ENCODE data around the gene SIGLEC7. TPM values are rescaled to one million over a fixed set of nuclear protein-coding genes. Genes with fewer than 3 reads are reported as not detected.

The SIGLEC7 gene
- total RNA-seq, 1 donor from 2014 or later, result not detected

DNA sequence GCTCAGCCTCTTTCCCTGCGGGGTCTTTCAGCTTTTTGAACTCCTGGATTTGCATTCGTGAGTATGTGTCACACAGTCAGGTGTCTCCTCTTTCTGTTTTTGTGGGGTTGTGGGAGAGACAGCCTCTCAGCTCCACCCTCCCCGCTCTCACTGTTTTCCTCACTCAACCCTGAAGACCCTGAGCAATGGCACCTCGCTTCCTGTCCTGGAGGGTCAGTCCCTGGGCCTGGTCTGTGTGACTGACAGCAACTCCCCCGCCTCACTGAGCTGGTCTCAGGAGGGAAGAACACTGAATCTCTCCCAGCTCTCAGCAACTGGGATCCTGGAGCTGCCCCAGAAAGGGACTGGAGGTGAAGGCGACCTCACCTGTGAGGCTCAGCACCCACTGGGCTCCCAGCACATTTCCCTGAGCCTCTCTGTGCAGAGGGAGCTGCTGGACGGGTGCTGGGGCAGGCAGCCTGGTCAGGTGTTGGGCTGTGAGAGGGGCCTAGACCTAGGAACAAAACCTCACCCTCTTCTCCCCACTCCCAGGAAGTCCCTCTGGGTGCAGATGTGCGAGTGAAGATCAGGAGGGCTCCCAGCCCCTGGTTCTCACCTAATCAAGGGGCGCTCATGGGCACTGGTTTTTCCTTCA is 4.2 kb upstream of the SIGLEC7 start:
- Histone ChIP-seq H3K27ac (ENCODE audit: low read depth, low read length) (no peak overlapping the region), H3K9ac (ENCODE audit: low read length) (no peak overlapping the region), H3K4me1 (ENCODE audit: insufficient read depth, low read length) (no peaks in the 10 kb centered on the region), H4K20me1 (ENCODE audit: insufficient read depth, low read length) (no peaks in the 10 kb centered on the region), H3K36me3 (ENCODE audit: insufficient read depth, low read length) (no peaks in the 10 kb centered on the region), H2AFZ (ENCODE audit: low read depth, low read length) (no peak overlapping the region), H3K79me2 (ENCODE audit: insufficient read depth, low read length) (no peaks in the 10 kb centered on the region), H3K4me3 (ENCODE audit: insufficient read depth, low read depth, low read length) (no peak overlapping the region), H3K4me2 (ENCODE audit: low read length) (no peak overlapping the region), H3K9me3 (ENCODE audit: insufficient read depth, low read depth, low read length) (peaks cover 2% of the 10 kb centered on the region), H3K27me3 (ENCODE audit: insufficient read depth, low read length) (no peaks in the 10 kb centered on the region)
- FAIRE-seq (no peak), DNase-seq (ENCODE audit: low read depth) (no peak)
- Mint-ChIP-seq H3K4me1 (ENCODE audit: low read depth, unreplicated experiment) (no peaks in the 10 kb centered on the region), H3K27ac (ENCODE audit: unreplicated experiment) (no peak overlapping the region), H3K4me3 (ENCODE audit: unreplicated experiment) (no peak overlapping the region), H3K27me3 (ENCODE audit: low read depth, unreplicated experiment) (peaks cover 28% of the 10 kb centered on the region), H3K9me3 (ENCODE audit: unreplicated experiment) (peaks cover 2% of the 10 kb centered on the region), H3K36me3 (ENCODE audit: low read depth, unreplicated experiment) (no peaks in the 10 kb centered on the region)
- TF ChIP-seq, protein P1, sequence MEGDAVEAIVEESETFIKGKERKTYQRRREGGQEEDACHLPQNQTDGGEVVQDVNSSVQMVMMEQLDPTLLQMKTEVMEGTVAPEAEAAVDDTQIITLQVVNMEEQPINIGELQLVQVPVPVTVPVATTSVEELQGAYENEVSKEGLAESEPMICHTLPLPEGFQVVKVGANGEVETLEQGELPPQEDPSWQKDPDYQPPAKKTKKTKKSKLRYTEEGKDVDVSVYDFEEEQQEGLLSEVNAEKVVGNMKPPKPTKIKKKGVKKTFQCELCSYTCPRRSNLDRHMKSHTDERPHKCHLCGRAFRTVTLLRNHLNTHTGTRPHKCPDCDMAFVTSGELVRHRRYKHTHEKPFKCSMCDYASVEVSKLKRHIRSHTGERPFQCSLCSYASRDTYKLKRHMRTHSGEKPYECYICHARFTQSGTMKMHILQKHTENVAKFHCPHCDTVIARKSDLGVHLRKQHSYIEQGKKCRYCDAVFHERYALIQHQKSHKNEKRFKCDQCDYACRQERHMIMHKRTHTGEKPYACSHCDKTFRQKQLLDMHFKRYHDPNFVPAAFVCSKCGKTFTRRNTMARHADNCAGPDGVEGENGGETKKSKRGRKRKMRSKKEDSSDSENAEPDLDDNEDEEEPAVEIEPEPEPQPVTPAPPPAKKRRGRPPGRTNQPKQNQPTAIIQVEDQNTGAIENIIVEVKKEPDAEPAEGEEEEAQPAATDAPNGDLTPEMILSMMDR (IDR thresholded peaks at IDR 0.05; ENCODE audit: insufficient read depth, low read depth, low read length), result no peak
- TF ChIP-seq EZH2 (IDR thresholded peaks at IDR 0.05; ENCODE audit: insufficient read depth, low read length), result no peak

DNA sequence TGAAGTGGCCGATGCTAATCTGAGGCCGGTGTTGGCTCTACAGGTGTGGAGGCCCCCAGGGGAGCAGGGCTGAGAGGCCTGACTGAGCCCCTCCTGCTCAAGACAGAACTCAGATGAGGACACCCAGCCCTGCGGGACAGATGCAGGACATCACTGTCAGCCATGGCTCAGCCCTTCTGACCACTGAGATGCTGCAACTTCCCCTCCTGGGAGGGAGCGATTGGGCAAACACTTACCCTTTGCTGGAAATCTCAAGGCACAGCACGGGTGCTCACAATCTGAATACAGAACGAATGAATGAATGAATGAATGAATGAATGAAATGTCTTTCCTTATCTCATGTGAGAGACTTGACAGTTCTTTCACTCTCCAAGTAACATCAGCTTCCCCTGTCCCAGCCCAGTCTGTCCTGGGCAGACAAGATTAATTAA is 3.5 kb upstream of the SIGLEC7 start:
- H3K4me1 ChIP-seq (ENCODE audit: insufficient read depth, low read length), result no peaks in the 10 kb centered on the region
- Mint-ChIP-seq H3K36me3 (ENCODE audit: low read depth, unreplicated experiment) (no peaks in the 10 kb centered on the region), H3K4me1 (ENCODE audit: low read depth, unreplicated experiment) (no peaks in the 10 kb centered on the region), H3K9me3 (ENCODE audit: unreplicated experiment) (peaks cover 2% of the 10 kb centered on the region), H3K27ac (ENCODE audit: unreplicated experiment) (no peak overlapping the region), H3K27me3 (ENCODE audit: low read depth, unreplicated experiment) (peaks cover 28% of the 10 kb centered on the region), H3K4me3 (ENCODE audit: unreplicated experiment) (no peak overlapping the region)
- DNase-seq (ENCODE audit: low read depth) (no peak), FAIRE-seq (no peak)
- no peaks in the 10 kb centered on the region for H4K20me1 ChIP-seq (ENCODE audit: insufficient read depth, low read length)
- no peaks in the 10 kb centered on the region for H3K79me2 ChIP-seq (ENCODE audit: insufficient read depth, low read length)
- no peaks in the 10 kb centered on the region for H3K27me3 ChIP-seq (ENCODE audit: insufficient read depth, low read length)
- TF ChIP-seq, protein P1 (IDR thresholded peaks at IDR 0.05; ENCODE audit: insufficient read depth, low read depth, low read length), result no peak
- no peak for TF ChIP-seq EZH2 (IDR thresholded peaks at IDR 0.05; ENCODE audit: insufficient read depth, low read length)
- no peak overlapping the region for H3K4me2 ChIP-seq (ENCODE audit: low read length)
- no peak overlapping the region for H3K27ac ChIP-seq (ENCODE audit: low read depth, low read length)
- H3K9ac ChIP-seq (ENCODE audit: low read length), result no peak overlapping the region
- H2AFZ ChIP-seq (ENCODE audit: low read depth, low read length), result no peak overlapping the region
- no peak overlapping the region for H3K4me3 ChIP-seq (ENCODE audit: insufficient read depth, low read depth, low read length)
- H3K9me3 ChIP-seq (ENCODE audit: insufficient read depth, low read depth, low read length), result peaks cover 2% of the 10 kb centered on the region
- no peaks in the 10 kb centered on the region for H3K36me3 ChIP-seq (ENCODE audit: insufficient read depth, low read length)

DNA sequence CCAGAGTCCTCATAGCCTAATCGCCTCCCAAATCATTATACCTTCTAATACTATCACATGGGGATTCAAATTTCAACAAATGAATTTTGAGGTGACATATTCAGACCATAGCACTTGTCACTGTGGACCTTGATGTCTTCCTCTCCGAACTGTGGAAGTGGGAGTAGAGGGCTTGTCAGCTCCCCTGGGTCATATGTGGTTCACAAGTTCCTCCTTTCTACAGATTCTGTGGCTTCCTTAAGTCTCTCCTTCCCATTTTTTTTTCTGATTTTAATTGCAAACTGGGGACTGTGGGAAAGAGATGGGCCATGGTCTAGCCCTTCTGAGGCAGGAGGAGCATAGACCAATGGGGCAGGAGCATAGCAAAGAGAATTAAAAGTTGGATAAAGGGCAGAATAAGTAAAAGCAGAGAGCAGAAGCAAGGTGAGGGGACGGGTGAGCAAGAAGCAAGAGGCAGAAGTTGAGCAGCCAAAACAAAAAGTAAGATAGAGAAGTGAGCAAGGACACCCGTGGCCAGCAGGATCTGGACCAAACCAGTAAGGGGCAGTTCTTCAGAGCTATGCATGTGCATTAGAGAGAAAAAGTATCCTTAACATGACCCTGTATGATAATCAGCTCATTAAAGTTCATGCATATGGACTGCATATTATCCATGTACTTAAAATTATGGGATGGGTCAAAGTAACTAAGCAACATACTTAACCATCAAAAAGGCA is 2.6 kb upstream of the SIGLEC7 start:
- H3K79me2 ChIP-seq (ENCODE audit: insufficient read depth, low read length), result no peaks in the 10 kb centered on the region
- no peak overlapping the region for H2AFZ ChIP-seq (ENCODE audit: low read depth, low read length)
- Mint-ChIP-seq H3K4me3 (ENCODE audit: unreplicated experiment) (no peak overlapping the region), H3K9me3 (ENCODE audit: unreplicated experiment) (peaks cover 2% of the 10 kb centered on the region), H3K27me3 (ENCODE audit: low read depth, unreplicated experiment) (peaks cover 32% of the 10 kb centered on the region), H3K36me3 (ENCODE audit: low read depth, unreplicated experiment) (no peaks in the 10 kb centered on the region), H3K27ac (ENCODE audit: unreplicated experiment) (no peak overlapping the region), H3K4me1 (ENCODE audit: low read depth, unreplicated experiment) (no peaks in the 10 kb centered on the region)
- no peaks in the 10 kb centered on the region for H3K4me1 ChIP-seq (ENCODE audit: insufficient read depth, low read length)
- no peak overlapping the region for H3K27ac ChIP-seq (ENCODE audit: low read depth, low read length)
- H3K9me3 ChIP-seq (ENCODE audit: insufficient read depth, low read depth, low read length), result peaks cover 2% of the 10 kb centered on the region
- no peaks in the 10 kb centered on the region for H3K27me3 ChIP-seq (ENCODE audit: insufficient read depth, low read length)
- H3K4me3 ChIP-seq (ENCODE audit: insufficient read depth, low read depth, low read length), result no peak overlapping the region
- H3K4me2 ChIP-seq (ENCODE audit: low read length), result no peak overlapping the region
- no peak for FAIRE-seq
- TF ChIP-seq, protein P1 (IDR thresholded peaks at IDR 0.05; ENCODE audit: insufficient read depth, low read depth, low read length), result no peak
- TF ChIP-seq EZH2 (IDR thresholded peaks at IDR 0.05; ENCODE audit: insufficient read depth, low read length), result no peak
- no peak overlapping the region for H3K9ac ChIP-seq (ENCODE audit: low read length)
- no peaks in the 10 kb centered on the region for H3K36me3 ChIP-seq (ENCODE audit: insufficient read depth, low read length)
- no peaks in the 10 kb centered on the region for H4K20me1 ChIP-seq (ENCODE audit: insufficient read depth, low read length)
- no peak for DNase-seq (ENCODE audit: low read depth)

Data from astrocyte (in vitro differentiated cells and primary cell).